GM12892 (cell line): ENCODE results near the gene CFDP1.

Experiments used
- POLR2A ChIP-seq: IDR thresholded peaks from 2 replicates; pipeline ENCODE4 v1.6.1; 2011; ENCODE audit warnings: low read depth, low read length, control low read depth
- POLR2AphosphoS5 ChIP-seq: IDR thresholded peaks from 2 replicates; pipeline ENCODE4 v1.6.1; 2011; ENCODE audit warnings: low read depth, low read length, control low read depth
- TAF1 ChIP-seq: IDR thresholded peaks from 2 replicates; pipeline ENCODE4 v1.6.1; 2011; ENCODE audit warnings: low read depth, mild to moderate bottlenecking, control low read depth, low read length, borderline replicate concordance

DNA sequence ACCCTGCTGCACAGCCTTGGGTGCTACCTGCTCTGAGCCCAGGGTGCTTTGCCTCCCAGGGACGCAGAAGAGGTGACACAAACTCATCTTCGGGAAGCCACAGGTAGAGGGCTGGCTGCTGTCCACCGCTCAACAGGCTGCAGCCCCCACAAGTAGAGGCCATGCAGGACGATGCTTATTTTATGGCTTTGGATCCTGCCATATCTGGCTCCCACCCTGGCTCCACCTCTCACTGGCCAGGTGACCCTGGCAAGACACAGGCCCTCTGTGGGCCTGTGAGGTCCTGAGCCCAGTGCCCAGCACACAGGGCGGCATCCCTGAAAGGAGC, 170.5 kb downstream of the CFDP1 start:
- TF ChIP-seq POLR2AphosphoS5 = no peak
- no peak for TF ChIP-seq POLR2A
- TF ChIP-seq TAF1 = no peak
